Activated CD4-positive, alpha-beta T cell treated with anti-CD3 and anti-CD28 coated beads, Interleukin-2, Interleukin-4, amounts not matched to agents 100 ng/mL and 50 ng/mL, durations not matched to agents 16 hours and 8 hours (primary cell): Measurements from ENCODE around the gene HDAC1.
"Not testable (repeated sequence)": the region's sequence is repeated elsewhere in the genome, so short reads cannot be mapped to it uniquely, and the experiment has no call there.

Experiments
- DNase-seq: peaks from one replicate; pipeline ENCODE4 v3.0.0-alpha.2; 2020; ENCODE audit warnings: low spot score

Gene HDAC1

GRCh38 chr1:32274646-32275340 is 17.1 kb upstream of the HDAC1 start:
- DNase-seq = no peak

GRCh38 chr1:32275424-32275823 is 16.5 kb upstream of the HDAC1 start:
- no peak for DNase-seq

GRCh38 chr1:32276032-32276782 is 15.7 kb upstream of the HDAC1 start:
- DNase-seq = no peak

GRCh38 chr1:32284777-32285176 is 7.1 kb upstream of the HDAC1 start:
- DNase-seq = not testable (repeated sequence)

GRCh38 chr1:32285658-32286057 is 6.2 kb upstream of the HDAC1 start:
- no peak for DNase-seq

GRCh38 chr1:32286763-32287162 is 5.1 kb upstream of the HDAC1 start:
- no peak for DNase-seq

GRCh38 chr1:32289256-32289655 is 2.6 kb upstream of the HDAC1 start:
- no peak for DNase-seq

- DNase-seq = no peak
These were observed 657 bp upstream of the HDAC1 start for GRCh38 chr1:32291145-32291707.

- DNase-seq = not testable (repeated sequence)
These were observed 6.3 kb downstream of the HDAC1 start for GRCh38 chr1:32298211-32298610.

- DNase-seq = no peak
These were observed 7.4 kb downstream of the HDAC1 start for GRCh38 chr1:32299327-32299726.

- DNase-seq = no peak
These were observed 11.5 kb downstream of the HDAC1 start for GRCh38 chr1:32303358-32303757.

GRCh38 chr1:32303997-32304622 is 12.2 kb downstream of the HDAC1 start:
- DNase-seq = no peak

- no peak for DNase-seq
These were observed 13.4 kb downstream of the HDAC1 start for GRCh38 chr1:32305310-32305709.

- no peak for DNase-seq
These were observed 15.4 kb downstream of the HDAC1 start for GRCh38 chr1:32307324-32307723.

GRCh38 chr1:32309960-32310359 is 18.1 kb downstream of the HDAC1 start:
- DNase-seq = no peak

- DNase-seq = no peak
These were observed 20.0 kb downstream of the HDAC1 start for GRCh38 chr1:32311709-32312393.

GRCh38 chr1:32316903-32317277 is 25.0 kb downstream of the HDAC1 start:
- DNase-seq = no peak

- DNase-seq = no peak
These were observed 26.4 kb downstream of the HDAC1 start for GRCh38 chr1:32318127-32318869.

- peak; percentile 35 for DNase-seq
These were observed 29.9 kb downstream of the HDAC1 start for GRCh38 chr1:32321712-32322291.

- DNase-seq = no peak
These were observed 35.3 kb downstream of the HDAC1 start for GRCh38 chr1:32327204-32327603.

GRCh38 chr1:32329931-32330466 is 38.1 kb downstream of the HDAC1 start:
- no peak for DNase-seq
